Panc1 (cell line): ENCODE data around the gene POU3F2. TPM values are rescaled to one million over a fixed set of nuclear protein-coding genes. Genes with fewer than 3 reads are reported as not detected.

Source experiments
- ATAC-seq: fragments of 200-7000 bp; cut with Tn5 transposase; 2 replicates; pipeline ENCODE4 v1.9.1; 2020; ENCODE audit warnings: mild to moderate bottlenecking, moderate library complexity
- BruUV-seq: library from RNA; stranded (reverse); fragments of 400-500 nt; replicated peaks from 2 replicates; lab custom pipeline; 2021; lab: Mats Ljungman, UMichigan
- CTCF ChIA-PET: fragments of 300-600 bp; sonication (Branson Sonifier 250); formaldehyde crosslinking; loops from one replicate; lab custom pipeline; 2022; ENCODE audit warnings: antibody characterized with exemption; lab: Charles Lee
- POLR2A ChIA-PET: fragments of 300-600 bp; sonication (Branson Sonifier 250); formaldehyde crosslinking; loops from one replicate; lab custom pipeline; 2022; ENCODE audit warnings: antibody characterized with exemption; lab: Charles Lee
- DNase-seq: peaks from one replicate; pipeline ENCODE4 v3.0.0-alpha.2; 2010; ENCODE audit warnings: low read depth, low spot score
- H3K27ac ChIP-seq: 2 replicates; pipeline ENCODE4 v1.5.1; 2011; ENCODE audit warnings: mild to moderate bottlenecking, low read length, inconsistent platforms
- H3K27me3 ChIP-seq: fragments of 200-500 bp; sonication (Bioruptor generic); 2 replicates; pipeline ENCODE4 v1.6.0; 2014; ENCODE audit warnings: low read length, inconsistent platforms; ENCODE audit not compliant: control insufficient read depth, insufficient read depth
- H3K36me3 ChIP-seq: fragments of 200-500 bp; sonication (Bioruptor generic); 2 replicates; pipeline ENCODE4 v1.5.1; 2014; ENCODE audit warnings: inconsistent platforms, mild to moderate bottlenecking, low read length, moderate library complexity; ENCODE audit not compliant: control insufficient read depth, insufficient read depth
- H3K4me1 ChIP-seq: 2 replicates; pipeline ENCODE4 v1.5.1; 2011; ENCODE audit warnings: inconsistent platforms, mild to moderate bottlenecking, low read length, moderate library complexity; ENCODE audit not compliant: control insufficient read depth, insufficient read depth
- H3K4me3 ChIP-seq, 2 experiments: 2 replicates each; pipeline ENCODE4 v1.5.1; 2011 to 2012; ENCODE audit warnings: low read depth in 2 of 2, low read length in 2 of 2, mild to moderate bottlenecking in 2 of 2, inconsistent platforms in 1 of 2, moderate library complexity in 1 of 2
- H3K9me3 ChIP-seq: fragments of 200-500 bp; sonication (Bioruptor generic); 2 replicates; pipeline ENCODE4 v1.5.1; 2014; ENCODE audit warnings: low read depth, mild to moderate bottlenecking, inconsistent platforms, low read length, moderate library complexity; ENCODE audit not compliant: control insufficient read depth, insufficient read depth
- POLR2AphosphoS5 ChIP-seq: IDR thresholded peaks from 2 replicates; pipeline ENCODE4 v1.6.1; 2012; ENCODE audit warnings: mild to moderate bottlenecking, low read depth, low read length, moderate library complexity
- REST ChIP-seq, 2 experiments: IDR thresholded peaks; 2 replicates each; pipeline ENCODE4 v1.6.1; 2011 to 2012; ENCODE audit warnings: low read depth in 2 of 2, control low read depth in 1 of 2, low read length in 1 of 2, mild to moderate bottlenecking in 1 of 2, moderate library complexity in 1 of 2; ENCODE audit not compliant: insufficient read depth in 1 of 2
- SIN3A ChIP-seq: IDR thresholded peaks from 2 replicates; pipeline ENCODE4 v1.6.1; 2012; ENCODE audit warnings: low read depth, mild to moderate bottlenecking, low read length, moderate library complexity, borderline replicate concordance; ENCODE audit not compliant: insufficient read depth
- TCF7L2 ChIP-seq: IDR thresholded peaks from 2 replicates; pipeline ENCODE4 v1.6.1; 2011; ENCODE audit warnings: mild to moderate bottlenecking, low read depth, low read length, inconsistent platforms
- in situ Hi-C: cut with HindIII; loops from 2 replicates; pipeline ENCODE4 v1.10.0; 2016; ENCODE audit warnings: low sequenced_read_pairs, low pct_unique_long_range_greater_than_20kb
- intact Hi-C: fragments of 100-400 bp; cut with micrococcal nuclease; formaldehyde crosslinking; loops from one replicate; pipeline ENCODE4 v1.10.0; 2022; ENCODE audit not compliant: unreplicated experiment
- total RNA-seq: library from RNA; stranded (reverse); gene quantifications from one replicate; pipeline ENCODE4 v1.2.1, GENCODE V29; 2021; ENCODE audit not compliant: unreplicated experiment
- TF ChIP-seq, protein P1 (sequence below): fragments of 450-650 bp; IDR thresholded peaks from 2 replicates; pipeline ENCODE4 v1.5.1; 2017; ENCODE audit warnings: mild to moderate bottlenecking

The POU3F2 gene
- total RNA-seq, 1 experiment from 2014 or later: not detected

DNA sequence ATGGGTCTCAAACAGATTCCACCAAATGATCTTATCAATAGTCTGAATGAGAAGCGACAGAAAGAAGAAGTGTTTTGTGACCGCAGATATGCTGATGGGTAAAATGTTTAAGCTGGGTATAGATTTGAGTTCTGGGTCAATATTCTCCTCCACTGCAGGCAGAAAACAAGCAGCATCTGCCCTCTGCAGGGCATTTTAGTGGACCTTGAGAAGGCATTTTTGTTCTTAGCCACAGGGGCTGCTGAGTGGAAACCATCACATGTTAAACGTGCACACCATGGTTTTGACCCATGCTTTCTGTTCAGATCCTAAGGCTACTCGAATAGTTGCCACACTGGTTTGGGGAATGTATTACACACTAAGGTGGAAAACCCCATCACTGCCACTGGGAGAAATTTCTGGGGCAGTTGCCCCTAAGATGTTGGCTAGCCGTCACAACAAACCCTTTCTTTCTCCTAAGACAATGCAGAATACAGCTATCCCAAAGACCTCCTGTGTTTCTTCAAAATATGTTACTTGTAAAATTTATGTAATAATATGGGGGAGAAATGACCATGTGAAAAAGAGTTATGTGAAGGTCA, 5.5 kb downstream of the POU3F2 start:
- no peaks in the 10 kb centered on the region for H3K9me3 ChIP-seq
- H3K27me3 ChIP-seq: peaks cover 69% of the 10 kb centered on the region
- intact Hi-C loops (loop anchor here (5.0 to 10.0 kb wide), 3 partner anchors 73 to 1398 kb away; no protein-coding TSS in a partner anchor), in situ Hi-C loops (no loop called here)
- ChIA-PET CTCF (no interaction called here), POLR2A (no interaction called here)
- no peaks in the 10 kb centered on the region for H3K36me3 ChIP-seq
- no peak for TF ChIP-seq POLR2AphosphoS5
- TF ChIP-seq, protein P1, sequence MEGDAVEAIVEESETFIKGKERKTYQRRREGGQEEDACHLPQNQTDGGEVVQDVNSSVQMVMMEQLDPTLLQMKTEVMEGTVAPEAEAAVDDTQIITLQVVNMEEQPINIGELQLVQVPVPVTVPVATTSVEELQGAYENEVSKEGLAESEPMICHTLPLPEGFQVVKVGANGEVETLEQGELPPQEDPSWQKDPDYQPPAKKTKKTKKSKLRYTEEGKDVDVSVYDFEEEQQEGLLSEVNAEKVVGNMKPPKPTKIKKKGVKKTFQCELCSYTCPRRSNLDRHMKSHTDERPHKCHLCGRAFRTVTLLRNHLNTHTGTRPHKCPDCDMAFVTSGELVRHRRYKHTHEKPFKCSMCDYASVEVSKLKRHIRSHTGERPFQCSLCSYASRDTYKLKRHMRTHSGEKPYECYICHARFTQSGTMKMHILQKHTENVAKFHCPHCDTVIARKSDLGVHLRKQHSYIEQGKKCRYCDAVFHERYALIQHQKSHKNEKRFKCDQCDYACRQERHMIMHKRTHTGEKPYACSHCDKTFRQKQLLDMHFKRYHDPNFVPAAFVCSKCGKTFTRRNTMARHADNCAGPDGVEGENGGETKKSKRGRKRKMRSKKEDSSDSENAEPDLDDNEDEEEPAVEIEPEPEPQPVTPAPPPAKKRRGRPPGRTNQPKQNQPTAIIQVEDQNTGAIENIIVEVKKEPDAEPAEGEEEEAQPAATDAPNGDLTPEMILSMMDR: peak; percentile 64
- no peak overlapping the region for H3K4me3 ChIP-seq
- no peak overlapping the region for H3K27ac ChIP-seq
- BruUV-seq: no TSS peak
- H3K4me1 ChIP-seq: peaks cover 3% of the 10 kb centered on the region
- ATAC-seq (no peak), DNase-seq (no peak)

DNA sequence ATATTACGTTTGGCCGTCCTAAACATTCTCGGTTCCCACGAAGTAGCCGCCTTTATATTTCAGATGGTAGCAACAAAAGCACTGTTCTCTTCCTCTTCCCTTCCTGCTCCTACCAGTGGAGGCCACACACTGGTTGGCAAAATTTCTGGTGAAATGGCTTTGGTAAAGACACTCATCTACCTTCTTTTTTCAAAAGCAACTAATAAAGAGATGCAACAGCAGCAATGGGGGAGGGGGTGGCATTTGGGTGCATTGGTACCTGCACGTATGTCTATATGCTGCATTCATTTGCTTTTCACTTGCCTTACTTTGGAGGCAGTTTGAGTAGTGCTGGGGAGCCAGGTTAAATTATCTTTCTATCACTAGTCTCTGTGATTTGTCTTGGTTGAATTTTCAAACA, 6.0 kb downstream of the POU3F2 start:
- ChIA-PET CTCF (no interaction called here), POLR2A (no interaction called here)
- no peak for TF ChIP-seq SIN3A
- no peak for TF ChIP-seq TCF7L2
- TF ChIP-seq POLR2AphosphoS5: no peak
- TF ChIP-seq, protein P1: no peak
- TF ChIP-seq REST (IDR thresholded peaks at IDR 0.05; ENCODE audit: insufficient read depth in 1 of 2, low read depth in 2 of 2, low read length in 1 of 2): no peak
- Histone ChIP-seq H3K9me3 (no peaks in the 10 kb centered on the region), H3K36me3 (no peaks in the 10 kb centered on the region), H3K27ac (no peak overlapping the region), H3K27me3 (peaks cover 69% of the 10 kb centered on the region), H3K4me1 (peaks cover 5% of the 10 kb centered on the region), H3K4me3 (no peak overlapping the region)
- in situ Hi-C loops (no loop called here), intact Hi-C loops (loop anchor here (5.0 to 10.0 kb wide), 3 partner anchors 73 to 1398 kb away; no protein-coding TSS in a partner anchor)
- no TSS peak for BruUV-seq
- ATAC-seq (no peak), DNase-seq (no peak)
